Measurements from ENCODE around the gene ZNF334. TPM values are rescaled to one million over a fixed set of nuclear protein-coding genes. Genes with fewer than 3 reads are reported as not detected.

ZNF334 gene
- polyA plus RNA-seq, 1 donor, result 11.8 TPM

- no peak for DNase-seq
Observed at GRCh38 chr20:46545077-46545826, 31.9 kb upstream of the ZNF334 start.

- no peak for DNase-seq
Observed at GRCh38 chr20:46544576-46544975, 31.2 kb upstream of the ZNF334 start.

- DNase-seq, result no peak
Observed at GRCh38 chr20:46543959-46544358, 30.6 kb upstream of the ZNF334 start.

DNA sequence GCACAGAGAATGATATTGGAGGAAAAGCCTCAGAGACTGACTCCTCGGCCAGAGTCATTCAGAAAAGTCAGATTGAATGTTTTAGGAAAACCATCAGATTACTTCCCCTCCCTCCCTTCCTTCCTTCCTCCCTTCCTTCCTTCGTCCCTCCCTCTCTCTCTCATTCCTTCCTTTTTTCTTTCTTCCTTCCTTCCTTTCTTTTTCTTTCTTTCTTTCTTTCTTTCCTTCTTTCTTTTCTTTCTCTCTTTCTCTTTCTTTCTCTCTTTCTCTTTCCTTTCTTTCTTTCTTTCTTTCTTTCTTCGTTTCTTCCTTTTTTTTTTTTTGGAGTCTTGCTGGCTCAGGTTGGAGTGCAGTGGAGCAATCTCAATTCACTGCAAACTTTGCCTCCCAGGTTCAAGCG is 29.7 kb upstream of the ZNF334 start:
- DNase-seq, result no peak

DNA sequence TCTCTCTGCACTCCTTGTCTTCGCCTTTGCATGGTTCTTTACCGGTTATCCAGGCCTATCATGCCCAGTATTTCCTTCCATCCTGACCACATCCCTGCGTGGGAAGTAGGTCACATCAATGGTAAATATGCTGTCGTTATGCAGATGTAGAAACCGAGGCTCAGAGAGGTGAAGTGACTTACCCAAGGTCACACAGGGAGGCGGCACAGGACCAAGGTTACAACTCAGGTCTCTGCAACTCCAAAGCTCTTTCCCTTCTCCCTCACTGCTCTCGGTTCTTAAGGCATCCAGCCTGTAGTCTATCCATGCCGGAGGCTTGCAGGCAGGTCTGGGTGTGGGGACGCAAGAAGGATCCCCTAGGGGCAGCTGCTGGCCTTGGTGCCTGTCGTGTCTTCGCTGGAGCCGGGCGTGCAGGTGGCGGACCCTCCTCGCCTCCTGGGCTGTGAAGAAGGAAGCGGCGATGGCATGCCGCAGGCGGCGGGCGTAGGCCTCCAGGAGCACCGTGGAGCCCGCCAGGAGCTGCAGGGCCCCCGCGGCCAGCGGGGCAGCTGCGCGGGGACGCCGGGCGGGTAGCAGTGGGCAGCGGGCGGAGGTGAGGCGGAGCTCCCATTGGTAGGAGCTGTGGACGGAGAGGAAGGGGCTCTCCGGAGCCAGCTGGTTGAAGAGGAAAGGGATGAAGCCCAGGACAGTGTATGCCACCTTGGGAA is 28.0 kb upstream of the ZNF334 start:
- no peak for DNase-seq

GRCh38 chr20:46539113-46539512 is 25.8 kb upstream of the ZNF334 start:
- no peak for DNase-seq

DNA sequence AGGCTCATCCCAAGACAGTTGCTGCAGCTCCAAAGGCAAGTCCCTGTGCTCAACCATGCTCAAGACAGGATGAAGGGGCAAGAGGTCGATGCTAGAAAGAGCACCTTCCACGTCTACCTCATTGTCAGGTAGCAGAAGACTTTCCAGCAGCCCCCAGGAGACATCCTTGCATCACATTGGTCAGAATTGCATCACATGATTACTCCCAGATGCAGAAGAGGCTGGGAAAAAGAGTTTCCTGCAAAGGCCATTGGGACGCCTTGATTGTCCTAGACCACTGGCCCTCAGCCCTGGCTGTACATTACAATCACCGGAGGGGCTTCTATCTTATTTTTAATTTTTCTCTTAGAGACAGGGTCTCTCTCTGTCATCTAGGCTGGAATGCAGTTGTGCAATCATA is 17.3 kb upstream of the ZNF334 start:
- DNase-seq, result no peak

GRCh38 chr20:46523696-46524328 is 10.5 kb upstream of the ZNF334 start:
- DNase-seq, result no peak

GRCh38 chr20:46523108-46523507 is 9.7 kb upstream of the ZNF334 start:
- DNase-seq, result no peak

DNA sequence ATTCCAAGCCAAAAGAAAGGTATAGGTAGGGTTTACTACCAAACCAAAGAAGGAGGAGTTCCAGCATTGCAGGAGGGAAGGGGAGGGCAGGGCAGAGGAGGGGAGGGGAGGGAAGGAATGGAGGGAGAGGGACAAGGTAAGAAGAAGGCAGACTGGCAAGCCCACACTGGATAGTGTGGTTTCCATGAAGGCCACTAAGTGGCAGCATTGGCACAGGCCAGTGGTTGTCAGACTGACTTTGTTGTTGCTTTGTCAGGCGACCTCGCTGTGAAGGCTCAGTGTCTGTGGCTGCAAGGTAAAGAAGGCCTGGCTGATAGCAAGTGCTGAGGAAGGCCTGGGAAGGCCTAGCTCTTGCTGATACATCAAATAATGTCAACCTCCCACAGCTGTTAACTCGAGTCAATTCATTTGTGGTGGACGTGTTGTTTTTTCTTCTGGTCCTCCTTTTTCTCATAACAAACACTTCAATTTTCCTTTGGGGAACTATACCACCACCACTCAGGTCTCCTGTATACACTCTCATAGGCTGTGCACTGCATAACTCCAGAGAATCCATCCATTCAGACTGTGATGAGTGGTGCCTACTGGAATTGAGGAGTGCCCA is 7.7 kb upstream of the ZNF334 start:
- no peak for DNase-seq

GRCh38 chr20:46520540-46520939 is 7.2 kb upstream of the ZNF334 start:
- no peak for DNase-seq

DNA sequence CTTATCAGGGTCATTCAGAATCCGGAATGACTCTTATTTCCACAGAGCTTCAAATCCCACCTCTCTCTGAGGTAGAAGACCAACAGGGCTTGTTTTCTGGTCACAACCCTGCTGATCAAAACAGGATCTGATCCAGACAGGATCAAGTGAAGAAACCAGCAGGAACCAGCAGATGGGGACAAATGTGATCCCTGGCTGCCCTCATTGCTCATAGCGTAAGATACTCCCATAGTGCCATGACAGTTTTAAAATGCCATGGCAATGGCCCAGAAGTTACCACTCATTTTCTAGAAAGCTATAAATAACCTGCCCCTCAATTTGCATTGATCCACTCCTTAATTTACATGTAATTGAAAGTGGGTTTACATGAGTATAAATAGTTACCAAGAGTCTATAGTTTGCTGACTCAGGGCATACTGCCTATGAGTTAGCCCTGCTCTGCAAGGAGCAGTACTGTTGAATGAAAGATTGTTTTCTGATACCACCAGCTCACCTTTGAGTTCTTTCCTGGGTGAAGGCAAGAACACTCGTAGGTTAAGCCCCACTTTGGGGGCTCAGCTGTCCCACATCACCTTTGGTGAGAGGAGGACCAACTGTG is 6.2 kb upstream of the ZNF334 start:
- DNase-seq, result no peak

GRCh38 chr20:46509523-46509922 is 3.8 kb downstream of the ZNF334 start:
- no peak for DNase-seq

GRCh38 chr20:46507760-46508407 is 5.5 kb downstream of the ZNF334 start:
- DNase-seq, result no peak

GRCh38 chr20:46505506-46505905 is 7.9 kb downstream of the ZNF334 start:
- no peak for DNase-seq

GRCh38 chr20:46501961-46502360 is 11.4 kb downstream of the ZNF334 start:
- no peak for DNase-seq

DNA sequence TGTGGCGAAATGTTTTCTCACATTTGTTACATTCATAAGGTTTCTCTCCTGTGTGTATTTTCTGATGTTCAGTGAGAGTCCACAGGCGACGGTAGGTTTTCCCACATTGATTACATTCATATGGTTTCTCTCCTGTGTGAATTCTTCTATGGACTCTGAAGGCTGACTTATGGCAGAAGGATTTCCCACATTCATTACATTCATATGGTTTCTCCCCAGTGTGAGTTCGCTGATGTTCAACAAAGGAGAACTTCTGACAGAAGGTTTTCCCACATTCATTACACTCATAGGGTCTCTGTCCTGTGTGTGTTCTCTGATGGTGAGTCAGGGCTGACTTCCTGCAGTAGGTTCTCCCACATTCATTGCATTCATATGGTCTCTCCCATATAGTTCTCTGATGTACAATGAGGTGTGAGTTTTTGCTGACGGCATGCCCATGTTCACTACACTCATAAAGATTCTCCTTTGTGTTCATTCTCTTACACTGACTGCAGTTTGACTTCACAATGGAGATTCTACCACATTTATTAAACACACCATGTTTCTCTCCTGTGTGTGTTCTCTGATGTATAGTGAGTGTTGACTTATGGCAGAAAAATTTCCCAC is 11.9 kb downstream of the ZNF334 start:
- no peak for DNase-seq

DNA sequence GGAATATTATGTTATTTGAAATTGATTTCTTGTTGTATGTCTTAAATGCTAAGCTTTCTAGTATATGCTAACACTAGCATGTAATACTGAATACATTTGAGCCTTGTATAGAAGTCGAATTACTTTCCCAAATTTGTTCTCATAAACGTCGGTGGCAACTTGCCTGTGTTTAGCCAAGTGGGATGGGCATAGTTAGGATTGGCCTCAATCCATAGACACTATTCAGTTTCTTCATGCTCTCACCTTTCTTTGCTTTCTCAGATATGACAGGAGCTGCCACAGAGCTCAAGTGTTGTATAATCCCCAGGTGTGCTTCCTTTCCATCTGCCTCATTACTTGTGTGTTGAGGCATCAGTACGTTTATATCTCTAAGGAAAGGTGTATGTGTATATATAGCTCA is 19.3 kb downstream of the ZNF334 start:
- no peak for DNase-seq

GRCh38 chr20:46491354-46491753 is 22.0 kb downstream of the ZNF334 start:
- DNase-seq, result no peak

- DNase-seq, result no peak
Observed at GRCh38 chr20:46488451-46488850, 24.9 kb downstream of the ZNF334 start.

GRCh38 chr20:46487628-46488027 is 25.7 kb downstream of the ZNF334 start:
- DNase-seq, result no peak

- DNase-seq, result no peak
Observed at GRCh38 chr20:46485431-46485830, 27.9 kb downstream of the ZNF334 start.
